Nucleus accumbens (tissue), 56 donors: ENCODE measurements around the gene TREML2.
"Not testable (repeated sequence)": the region's sequence is repeated elsewhere in the genome, so short reads cannot be mapped to it uniquely, and the experiment has no call there.

Source experiments
- DNase-seq, 56 donors: peaks; one replicate each; lab custom pipeline; 2025; lab: John Stamatoyannopoulos, UW

Gene TREML2

DNA sequence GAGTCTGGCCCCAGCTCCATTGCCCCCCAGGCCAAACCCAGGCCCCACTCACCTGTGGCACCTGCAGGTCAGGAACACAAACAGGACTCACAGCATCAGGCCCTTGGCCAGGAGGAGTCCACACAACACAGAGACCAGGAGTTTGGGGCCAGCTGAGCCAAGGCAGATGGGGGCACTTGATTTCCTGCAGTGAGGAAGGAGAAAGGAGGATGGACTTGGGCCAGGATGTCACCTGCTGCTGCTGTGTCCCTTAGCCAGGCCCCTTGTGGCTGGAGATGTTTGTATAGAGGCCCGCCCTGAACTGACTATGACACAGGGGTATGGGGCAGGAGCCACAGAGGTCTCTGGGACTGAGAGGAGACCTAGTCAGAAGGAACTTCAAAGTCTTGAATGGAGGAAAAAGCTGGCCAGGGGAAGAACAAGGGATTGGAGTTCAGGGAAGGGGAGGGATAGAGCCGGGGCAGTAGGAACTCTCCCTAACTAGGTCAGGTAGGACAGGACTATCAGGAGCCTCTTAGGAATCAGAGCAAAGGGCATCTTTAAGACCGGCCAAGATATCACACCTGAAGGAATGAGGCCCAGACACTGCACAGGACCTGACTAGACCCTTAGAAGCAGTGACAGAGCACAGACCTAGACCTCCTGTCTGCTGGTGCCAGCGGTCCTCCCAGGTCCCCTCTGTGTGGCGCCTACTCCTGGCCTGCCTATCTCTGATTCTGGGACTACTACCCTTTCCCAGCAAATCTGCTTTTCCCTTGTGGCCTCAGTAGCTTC lies 8.8 kb upstream of the TREML2 start:
- DNase-seq = no peak

DNA sequence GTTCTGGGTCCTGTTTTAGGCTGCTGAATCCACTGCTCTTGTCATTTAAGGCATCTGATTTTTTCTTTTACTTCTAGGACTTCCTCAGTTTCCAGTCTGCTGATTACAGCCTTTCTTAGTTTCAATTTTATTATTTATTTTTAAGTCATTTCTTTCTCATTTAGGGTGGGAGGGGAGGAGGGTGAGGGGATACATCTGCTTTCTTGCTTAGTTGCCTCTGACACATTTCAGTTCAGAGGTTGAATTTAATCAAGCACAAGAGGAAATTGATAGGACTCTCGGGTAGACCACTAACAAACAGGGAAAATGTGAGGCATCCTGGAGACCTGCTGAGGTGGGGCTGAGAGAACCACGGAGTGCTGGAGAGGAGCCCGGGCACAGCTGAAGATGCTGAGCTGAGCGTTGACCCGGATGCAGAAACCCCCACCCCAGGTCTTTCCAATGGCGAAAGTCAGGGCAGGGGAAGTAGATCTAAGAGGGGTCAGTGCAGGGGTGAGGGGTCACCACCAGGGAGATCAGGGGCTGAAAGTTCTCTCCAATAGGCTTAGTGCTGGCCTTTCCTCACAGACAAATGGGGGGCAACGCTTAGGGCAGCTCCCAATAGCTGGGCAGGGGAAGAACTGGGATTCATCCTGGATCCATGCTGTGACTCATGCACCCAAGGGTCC lies 7.6 kb upstream of the TREML2 start:
- no peak for DNase-seq

DNA sequence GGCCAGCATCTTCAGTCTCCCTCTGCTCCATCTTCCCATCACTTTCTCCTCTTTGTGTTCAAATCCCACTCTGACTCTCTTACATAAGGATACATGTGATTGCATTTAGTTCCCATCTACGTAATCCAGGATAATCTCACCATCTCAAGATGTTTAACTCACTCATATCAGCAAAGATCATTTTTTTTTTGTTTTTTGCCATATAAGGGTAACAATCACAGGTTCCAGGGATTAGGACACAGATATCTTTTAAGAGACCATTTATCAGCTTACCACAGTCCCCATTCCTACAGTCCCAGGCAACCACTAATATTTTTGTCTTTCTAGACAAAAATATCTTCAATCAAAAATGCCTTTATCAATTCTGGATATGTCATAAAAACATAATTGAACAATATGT lies 3.2 kb upstream of the TREML2 start:
- no peak for DNase-seq

DNA sequence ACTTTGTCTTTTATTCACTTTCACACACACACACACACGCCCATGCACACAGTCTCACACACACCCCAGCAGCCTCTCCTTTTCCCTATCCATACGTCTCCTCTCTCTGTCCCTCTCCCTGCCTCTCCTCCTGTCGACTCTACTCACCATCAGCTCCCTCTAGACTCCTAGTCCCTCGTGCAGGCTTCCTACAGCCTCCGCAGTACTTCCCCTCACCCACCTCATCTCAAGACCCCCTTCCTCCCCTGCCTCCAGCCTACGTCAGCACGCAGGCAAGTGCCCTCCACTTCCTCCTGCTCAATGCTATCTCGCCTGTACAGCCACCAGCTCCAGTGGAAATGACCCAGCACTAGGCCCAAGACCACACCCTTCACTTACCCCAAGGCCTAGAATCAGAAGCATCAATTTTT lies 820 bp upstream of the TREML2 start:
- DNase-seq = no peak

DNA sequence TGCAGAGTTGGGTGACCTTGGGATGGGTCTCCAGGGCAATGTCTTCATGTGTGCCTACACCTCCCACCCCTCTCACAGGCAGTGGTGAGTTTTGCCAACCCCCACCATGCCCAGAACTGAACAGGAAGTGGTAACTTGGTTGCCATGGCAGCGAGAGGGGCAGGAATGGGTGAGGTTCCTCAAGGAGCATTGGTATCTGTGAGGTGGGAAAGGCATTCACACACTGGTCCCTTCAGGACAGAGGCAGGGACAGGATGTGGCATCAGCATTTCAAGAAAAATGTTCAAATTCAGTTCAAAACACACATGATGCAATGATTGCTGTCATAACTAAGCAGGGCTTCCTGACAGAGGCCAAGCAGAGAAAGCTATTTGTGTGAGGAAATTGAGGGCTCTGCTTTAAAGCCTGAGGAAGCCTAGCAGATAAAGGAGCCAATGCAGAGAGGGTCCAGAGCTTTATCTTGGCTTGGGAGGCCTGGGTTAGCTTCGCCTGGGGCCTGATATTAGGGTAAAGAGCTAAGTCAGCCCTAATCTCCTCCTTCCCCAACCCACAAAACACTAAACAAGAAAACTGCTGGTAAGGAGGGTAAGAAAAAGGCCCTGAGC lies 551 bp downstream of the TREML2 start:
- DNase-seq = peak in 2 of 56 donors; percentile 10 to 11

DNA sequence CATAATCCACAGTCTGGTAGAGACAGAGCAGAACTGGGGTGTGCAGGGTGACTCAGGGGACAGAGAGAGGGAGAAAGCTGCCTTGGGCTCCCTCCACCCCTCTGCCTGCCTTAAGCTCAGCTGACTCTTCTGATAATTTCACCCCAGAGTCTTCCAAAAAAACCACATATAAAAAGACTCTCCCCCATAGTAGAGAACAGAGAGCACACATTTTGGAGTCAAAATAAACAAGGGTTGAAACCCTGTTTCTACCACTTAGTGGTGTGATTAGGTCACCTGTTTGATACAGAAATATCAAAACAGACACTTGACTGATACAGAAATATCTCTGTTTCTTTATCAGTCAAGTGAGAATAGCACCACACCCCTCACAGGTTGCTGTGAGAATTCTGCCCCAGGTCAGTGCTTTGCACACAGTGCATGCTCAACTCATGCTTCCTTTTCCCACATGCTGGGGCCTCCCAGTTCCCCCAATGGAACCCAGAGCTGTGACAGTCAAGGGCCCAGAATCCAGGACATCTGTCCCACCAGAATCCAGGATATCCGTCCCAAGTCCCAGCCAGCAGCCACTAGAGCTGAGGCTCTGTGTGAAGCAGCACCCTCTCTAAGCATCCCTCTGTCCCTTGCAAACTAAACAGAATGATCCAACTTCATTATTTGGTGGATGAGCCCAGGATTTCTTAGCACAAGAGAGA lies 1.2 kb downstream of the TREML2 start:
- no peak for DNase-seq

DNA sequence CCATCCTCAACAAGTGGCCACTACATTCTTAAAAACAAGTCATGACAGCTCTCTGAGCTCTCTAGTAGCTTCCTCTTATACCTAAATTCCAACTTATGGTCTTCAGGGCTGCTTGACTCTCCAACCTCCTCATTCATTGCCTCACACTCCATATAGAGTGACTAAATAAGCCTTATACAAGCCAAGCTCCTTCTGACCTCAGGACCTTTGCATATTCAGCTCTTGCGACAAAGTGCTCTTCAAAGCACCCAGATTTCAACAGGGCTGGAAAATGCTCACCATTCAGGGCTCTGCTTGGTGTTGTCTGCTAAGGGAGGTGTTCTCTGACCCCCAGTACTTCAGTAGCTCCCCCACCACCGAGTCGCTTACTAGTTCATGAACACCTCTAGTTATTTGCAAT lies 3.7 kb downstream of the TREML2 start:
- DNase-seq = no peak

DNA sequence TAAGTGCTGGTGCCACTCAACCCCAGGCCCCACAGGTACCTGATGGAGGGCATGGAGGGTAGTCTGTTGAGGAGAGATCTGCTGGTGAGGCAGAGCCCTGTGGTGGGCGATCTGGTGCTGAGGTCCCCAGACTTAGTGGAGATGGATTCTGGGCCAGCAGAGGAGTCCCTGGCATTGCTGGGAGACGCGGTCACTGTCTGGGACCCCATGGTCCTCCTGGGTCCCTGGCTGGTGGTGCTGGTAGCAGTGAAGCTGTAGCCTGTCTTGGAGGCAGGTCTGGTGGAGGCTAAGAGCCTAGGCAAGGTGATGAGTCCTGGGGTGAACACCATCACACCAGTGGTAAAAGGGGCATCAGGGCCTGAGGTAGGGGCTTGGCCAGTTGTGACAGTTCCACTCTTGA lies 6.6 kb downstream of the TREML2 start:
- no peak for DNase-seq

DNA sequence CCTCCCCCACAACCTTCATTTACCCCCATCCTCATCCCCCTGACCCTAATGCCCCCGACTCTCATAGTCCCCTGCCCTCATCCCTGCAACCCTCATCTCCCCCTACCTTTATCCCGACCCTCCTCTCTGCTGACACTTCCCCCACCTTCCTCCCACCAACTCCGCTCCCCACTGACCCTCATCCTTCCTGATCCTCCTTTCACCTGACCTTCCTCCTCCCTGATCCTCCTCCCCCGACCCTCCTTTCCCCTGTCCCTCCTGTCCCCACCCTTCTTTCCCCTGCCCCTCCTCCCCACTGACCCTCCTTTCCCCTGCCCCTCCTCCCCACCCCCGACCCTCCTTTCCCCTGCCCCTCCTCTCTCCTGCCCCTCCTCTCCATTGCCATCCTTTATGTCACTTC lies 7.1 kb downstream of the TREML2 start:
- no peak for DNase-seq

DNA sequence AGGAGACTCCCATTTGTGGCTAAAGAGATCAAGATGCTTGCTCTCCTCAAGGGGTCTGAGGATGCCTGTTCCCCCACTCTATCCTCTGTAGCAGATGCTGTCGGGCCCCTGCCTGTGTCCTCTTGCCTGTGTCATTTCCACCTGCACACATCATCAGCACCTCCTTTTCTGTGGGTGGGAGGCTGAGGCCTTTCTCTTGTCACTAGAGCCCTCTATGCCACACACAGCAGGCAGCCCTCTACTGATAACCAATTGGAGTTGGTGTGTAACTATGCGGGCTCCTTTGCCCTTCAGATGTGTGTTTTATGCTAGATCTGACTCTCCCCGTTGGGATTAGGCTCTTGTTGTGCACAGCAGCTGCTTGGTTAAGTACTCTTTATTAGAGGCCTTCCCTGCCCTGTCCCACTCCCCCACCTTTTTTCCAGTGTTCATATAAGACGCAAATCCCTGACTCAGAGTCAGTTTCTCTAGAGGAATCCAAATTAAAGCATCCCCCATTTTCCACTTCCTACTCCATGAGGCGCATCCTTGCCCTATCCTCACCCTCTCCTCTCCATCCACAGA lies 7.7 kb downstream of the TREML2 start:
- no peak for DNase-seq

DNA sequence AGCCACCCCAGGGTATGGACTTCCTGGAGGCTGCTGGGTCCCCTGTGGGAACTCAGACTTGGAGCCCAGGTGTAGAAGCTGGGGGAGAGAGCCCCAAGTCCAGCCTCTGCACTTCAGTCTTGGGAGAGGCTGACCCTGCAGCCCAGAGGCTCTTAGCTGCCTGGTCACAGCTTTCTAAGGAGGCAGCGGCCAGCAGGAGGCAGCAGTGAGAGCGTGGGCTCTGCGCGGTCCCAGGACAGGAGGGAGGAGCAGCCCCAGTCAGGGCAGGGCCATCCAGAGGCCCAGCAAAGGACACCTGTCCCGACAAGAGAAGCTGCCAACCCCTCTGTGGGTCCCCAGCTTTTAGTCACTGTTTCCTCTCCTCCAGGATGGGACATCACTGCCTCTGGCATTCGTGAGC lies 9.4 kb downstream of the TREML2 start:
- peak in 2 of 56 donors; percentile 5 to 9 for DNase-seq

DNA sequence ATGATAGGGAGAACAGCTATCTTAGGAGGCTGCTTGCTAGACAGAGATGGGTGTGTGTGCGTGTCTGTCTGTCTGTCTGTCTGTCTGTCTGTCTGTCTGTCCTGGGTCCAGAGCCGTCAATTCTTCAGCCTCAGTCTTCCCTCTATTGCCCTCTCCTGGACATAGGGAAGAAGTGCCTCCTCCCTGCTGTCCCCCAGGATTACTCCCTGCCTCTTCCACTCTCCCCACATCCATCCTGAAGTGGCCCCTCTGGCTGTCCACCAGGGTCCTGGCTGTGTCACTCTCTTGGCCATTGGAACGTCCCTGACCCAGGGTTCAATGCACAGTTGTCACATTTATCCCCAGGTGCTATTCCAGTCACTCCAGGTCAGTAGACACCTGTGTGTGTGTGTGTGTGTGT lies 10.2 kb downstream of the TREML2 start:
- no peak for DNase-seq

DNA sequence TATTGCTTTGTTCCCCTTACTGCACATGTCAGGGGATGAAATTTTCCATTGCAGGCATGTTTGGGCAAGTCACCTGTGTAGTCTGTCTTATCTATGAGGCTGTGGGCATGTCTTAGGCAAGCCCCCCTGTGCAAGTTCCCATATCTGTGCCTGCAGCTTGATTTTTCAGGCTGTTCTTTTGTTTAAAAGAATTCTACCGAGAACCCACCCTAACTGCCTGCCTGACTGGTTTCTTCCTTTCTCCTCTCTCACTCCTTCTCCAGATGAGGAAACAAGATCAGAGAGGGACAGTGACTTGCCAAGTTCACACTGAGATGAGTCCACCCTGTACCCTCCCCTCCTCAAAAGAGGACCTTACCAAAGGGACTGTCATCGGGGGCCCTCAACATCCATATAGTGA lies 11.0 kb downstream of the TREML2 start:
- no peak for DNase-seq

DNA sequence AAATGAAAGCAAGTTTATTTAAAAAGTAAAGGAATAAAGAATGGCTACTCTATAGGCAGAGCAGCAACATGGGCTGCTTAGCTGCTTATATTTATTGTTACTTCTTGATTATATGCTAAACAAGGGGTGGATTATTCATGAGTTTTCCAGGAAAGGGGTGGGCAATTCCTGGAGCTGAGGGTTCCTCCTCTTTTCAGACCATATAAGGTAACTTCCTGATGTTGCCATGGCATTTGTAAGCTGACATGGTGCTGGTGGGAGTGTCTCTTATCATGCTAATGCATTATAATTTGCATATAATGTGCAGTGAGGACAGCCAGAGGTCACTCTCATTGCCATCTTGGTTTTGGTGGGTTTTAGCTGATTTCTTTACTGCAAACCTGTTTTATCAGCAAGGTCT lies 11.9 kb downstream of the TREML2 start:
- DNase-seq = not testable (repeated sequence)

DNA sequence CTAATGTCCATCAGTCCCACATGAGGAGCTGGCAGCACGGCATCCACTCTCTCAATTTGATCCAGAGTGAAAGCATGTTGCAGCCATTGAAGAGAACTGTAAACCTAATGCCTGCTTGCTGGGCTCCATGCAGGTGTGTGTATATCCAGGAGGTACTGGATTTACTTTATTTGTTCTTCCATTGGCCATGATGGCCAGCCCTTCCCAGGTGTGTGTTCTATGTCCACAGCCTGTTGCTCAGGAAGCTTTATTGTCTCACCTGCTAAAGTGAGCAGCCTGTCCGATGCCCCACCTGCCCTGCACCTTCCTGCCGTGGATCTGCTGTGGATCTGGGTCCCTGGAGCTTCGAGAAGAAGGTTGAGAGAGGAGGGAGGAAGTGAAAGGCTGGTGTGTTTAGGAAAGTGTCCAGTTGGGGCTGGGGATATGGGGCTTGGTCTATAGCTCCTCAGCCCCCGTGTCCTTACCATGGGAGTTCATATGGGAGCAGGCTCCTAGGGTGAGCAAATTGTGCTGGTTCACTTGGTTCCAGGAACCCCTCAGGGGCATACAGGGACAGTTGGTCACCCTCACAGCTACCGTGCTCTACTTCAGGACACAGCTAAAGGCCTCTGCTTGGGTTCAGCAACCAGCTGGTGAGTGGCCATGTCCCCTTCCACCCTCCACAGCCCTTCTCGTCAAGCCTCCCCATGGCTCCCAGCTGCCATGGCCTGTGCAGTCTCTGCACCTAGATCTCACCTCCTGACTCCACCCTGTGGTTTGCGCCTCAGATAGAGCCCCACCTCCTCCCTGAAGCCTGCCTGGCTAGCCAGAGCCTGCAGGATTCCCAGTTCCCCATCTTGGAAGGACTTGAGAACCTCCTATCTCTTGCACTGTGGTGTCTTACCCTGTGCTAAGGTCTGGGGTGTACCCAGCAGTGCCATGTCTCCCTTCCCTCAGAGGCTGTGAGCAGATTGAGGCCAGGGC lies 12.7 kb downstream of the TREML2 start:
- no peak for DNase-seq

DNA sequence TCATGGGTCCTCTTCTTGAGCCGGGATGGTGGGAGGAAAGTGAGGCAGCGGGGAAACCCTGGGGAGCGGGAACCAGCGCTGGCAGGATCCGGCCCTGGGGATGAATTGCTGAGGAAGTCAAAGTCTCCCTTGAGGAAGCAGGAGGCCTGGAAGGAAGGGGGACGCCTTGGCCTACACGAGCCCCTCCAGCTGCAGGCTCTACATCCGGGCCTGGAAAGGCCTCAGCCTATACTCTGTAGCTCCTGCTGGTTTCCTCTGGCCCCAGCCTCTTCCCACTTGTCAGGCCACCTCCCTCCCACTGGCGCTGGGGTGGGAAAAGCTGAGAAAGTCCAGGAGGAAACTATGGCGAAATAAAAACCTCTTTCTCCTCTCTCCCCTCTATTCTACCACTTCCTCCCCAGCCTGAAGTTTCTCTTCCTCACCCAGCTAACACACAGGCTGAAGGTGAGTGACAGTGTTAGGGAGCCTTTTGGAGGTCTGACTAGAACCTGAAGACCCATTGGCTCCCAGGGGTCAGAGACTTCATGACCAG lies 14.9 kb downstream of the TREML2 start:
- DNase-seq = no peak

DNA sequence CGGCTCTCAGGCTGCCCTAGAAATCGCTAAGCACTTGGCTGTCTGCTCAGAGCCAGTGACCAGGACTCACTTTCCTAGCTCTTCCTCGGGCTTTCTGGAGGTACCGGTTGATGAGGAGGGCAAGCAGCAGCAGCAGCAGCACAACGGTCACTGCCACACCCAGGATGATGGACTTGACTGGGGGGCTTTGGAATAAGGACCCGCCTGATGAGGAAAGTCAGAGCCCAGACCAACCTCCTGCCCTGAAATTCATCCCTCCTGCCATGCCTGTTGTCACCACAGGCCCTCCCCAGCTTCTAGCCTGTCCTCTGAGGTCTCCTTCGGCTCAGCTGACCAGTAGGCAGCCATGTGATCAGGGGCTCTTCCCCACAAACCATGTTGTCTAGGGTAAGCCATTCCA lies 16.2 kb downstream of the TREML2 start:
- DNase-seq = no peak

DNA sequence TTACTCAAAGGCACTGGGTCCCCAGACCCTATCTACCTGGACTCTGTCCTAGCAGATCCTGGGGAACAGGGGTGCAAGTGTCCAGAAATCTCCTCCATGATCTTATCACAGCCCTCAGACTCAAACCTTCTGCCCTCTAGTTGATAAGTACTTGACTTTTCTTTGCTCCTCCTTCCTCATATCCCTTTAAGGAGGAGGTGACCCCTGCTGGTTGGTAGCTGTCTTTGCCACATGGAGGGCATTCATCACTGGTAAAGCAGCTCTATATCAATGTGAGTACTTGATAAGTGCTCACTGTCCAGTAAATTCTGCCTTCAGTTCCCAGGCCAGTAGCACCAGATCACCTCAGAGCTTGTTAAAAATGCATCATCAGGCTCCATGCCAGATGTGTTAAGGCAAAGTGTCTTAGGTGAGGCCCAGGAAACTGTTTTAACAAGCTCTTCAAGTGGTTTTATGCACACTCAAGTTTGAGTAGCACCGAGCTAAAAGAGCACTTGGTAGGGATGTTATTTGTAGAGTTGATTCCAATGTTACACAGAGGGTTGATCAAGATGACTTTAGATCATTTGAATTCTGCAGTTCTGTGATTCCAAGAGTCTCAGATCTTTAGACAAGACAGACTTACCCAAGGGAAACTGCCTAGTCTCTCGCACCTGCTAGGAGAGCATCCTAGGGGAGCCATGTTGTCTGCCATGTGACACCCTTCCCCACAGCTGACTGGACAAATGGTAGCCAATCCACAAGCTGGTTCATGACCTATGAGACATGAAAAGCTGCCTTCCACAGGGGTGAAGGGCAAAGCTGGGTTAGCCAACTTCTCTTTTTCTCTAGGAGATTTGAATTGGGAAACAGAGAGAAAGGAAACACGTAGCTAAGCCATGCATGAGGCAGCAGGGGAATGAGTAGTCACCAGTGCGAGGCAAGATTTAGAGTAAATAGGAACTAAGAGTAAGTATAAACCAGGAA lies 18.6 kb downstream of the TREML2 start:
- peak in 4 of 56 donors; percentile 6 to 16 (median 9) for DNase-seq
